ENCODE data around the gene PCDHGA9.

The PCDHGA9 gene

DNA sequence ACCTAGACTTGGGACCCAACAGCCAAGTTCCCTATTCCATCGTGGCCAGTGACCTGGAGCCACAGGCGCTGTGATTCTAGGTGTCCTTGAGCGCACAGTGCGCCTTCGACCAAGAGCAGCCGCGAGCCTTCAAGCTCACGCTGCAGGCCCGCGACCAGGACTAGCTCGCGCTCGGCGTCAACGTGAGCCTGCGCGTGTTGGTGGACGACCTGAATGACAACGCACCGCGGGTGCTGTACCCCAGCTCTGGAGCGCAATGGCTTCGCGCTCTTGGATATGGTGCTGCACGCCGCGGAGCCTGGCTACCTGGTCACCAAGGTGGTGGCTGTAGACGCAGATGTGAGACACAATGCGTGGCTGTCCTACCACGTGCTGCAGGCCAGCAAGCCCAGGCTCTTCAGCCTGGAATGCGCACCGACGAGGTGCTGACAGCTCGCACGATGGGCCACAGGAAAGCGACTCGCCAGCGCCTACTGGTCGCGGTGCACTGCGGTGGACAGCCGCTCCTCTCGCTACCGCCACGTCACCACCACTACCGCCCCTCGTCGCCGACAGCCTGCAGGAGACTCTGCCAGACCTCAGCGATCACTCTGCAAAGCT lies 39.1 kb downstream of the PCDHGA9 start:
- TF ChIP-seq MAX (IDR thresholded peaks at IDR 0.05; ENCODE audit: low read depth, low read length): no peak
- TF ChIP-seq POLR2A (IDR thresholded peaks at IDR 0.05; ENCODE audit: extremely low read depth, insufficient read length): no peak
- TF ChIP-seq, protein P1, sequence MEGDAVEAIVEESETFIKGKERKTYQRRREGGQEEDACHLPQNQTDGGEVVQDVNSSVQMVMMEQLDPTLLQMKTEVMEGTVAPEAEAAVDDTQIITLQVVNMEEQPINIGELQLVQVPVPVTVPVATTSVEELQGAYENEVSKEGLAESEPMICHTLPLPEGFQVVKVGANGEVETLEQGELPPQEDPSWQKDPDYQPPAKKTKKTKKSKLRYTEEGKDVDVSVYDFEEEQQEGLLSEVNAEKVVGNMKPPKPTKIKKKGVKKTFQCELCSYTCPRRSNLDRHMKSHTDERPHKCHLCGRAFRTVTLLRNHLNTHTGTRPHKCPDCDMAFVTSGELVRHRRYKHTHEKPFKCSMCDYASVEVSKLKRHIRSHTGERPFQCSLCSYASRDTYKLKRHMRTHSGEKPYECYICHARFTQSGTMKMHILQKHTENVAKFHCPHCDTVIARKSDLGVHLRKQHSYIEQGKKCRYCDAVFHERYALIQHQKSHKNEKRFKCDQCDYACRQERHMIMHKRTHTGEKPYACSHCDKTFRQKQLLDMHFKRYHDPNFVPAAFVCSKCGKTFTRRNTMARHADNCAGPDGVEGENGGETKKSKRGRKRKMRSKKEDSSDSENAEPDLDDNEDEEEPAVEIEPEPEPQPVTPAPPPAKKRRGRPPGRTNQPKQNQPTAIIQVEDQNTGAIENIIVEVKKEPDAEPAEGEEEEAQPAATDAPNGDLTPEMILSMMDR (IDR thresholded peaks at IDR 0.05; ENCODE audit: low read depth, low read length): no peak
- no peak for TF ChIP-seq MYC (IDR thresholded peaks at IDR 0.05; ENCODE audit: low read depth, low read length)
- no peak overlapping the region for H3K4me3 ChIP-seq (ENCODE audit: low read depth, low read length)
- DNase-seq (ENCODE audit: low read depth): no peak

Data from NB4 (cell line).